NCI-H774 (cell line): Measurements from ENCODE around the gene NCK2.
"Not testable (repeated sequence)": the region's sequence is repeated elsewhere in the genome, so short reads cannot be mapped to it uniquely, and the experiment has no call there.

Experiments used
- DNase-seq: peaks from one replicate; lab custom pipeline; 2025; lab: John Stamatoyannopoulos, UW

Gene NCK2

GRCh38 chr2:105756435-105756834 is 11.7 kb downstream of the NCK2 start:
- DNase-seq, result no peak

GRCh38 chr2:105756865-105757264 is 12.2 kb downstream of the NCK2 start:
- DNase-seq, result not testable (repeated sequence)

GRCh38 chr2:105757433-105757832 is 12.7 kb downstream of the NCK2 start:
- no peak for DNase-seq

GRCh38 chr2:105760191-105760590 is 15.5 kb downstream of the NCK2 start:
- DNase-seq, result no peak

- DNase-seq, result no peak
Observed at GRCh38 chr2:105760639-105761337, 16.1 kb downstream of the NCK2 start.

- DNase-seq, result no peak
Observed at GRCh38 chr2:105761931-105762515, 17.3 kb downstream of the NCK2 start.

GRCh38 chr2:105763076-105763475 is 18.4 kb downstream of the NCK2 start:
- DNase-seq, result no peak

GRCh38 chr2:105764059-105764458 is 19.3 kb downstream of the NCK2 start:
- no peak for DNase-seq

- no peak for DNase-seq
Observed at GRCh38 chr2:105765415-105766299, 20.9 kb downstream of the NCK2 start.

GRCh38 chr2:105766300-105766866 is 21.7 kb downstream of the NCK2 start:
- DNase-seq, result no peak

- DNase-seq, result no peak
Observed at GRCh38 chr2:105768176-105768575, 23.5 kb downstream of the NCK2 start.

GRCh38 chr2:105768961-105769452 is 24.3 kb downstream of the NCK2 start:
- no peak for DNase-seq

GRCh38 chr2:105769504-105769903 is 24.8 kb downstream of the NCK2 start:
- no peak for DNase-seq

GRCh38 chr2:105770149-105770548 is 25.4 kb downstream of the NCK2 start:
- DNase-seq, result no peak

GRCh38 chr2:105771291-105771690 is 26.6 kb downstream of the NCK2 start:
- not testable (repeated sequence) for DNase-seq

- no peak for DNase-seq
Observed at GRCh38 chr2:105771836-105772235, 27.1 kb downstream of the NCK2 start.

GRCh38 chr2:105772362-105772761 is 27.6 kb downstream of the NCK2 start:
- DNase-seq, result no peak

- no peak for DNase-seq
Observed at GRCh38 chr2:105773568-105773967, 28.9 kb downstream of the NCK2 start.

GRCh38 chr2:105774781-105775337 is 30.1 kb downstream of the NCK2 start:
- no peak for DNase-seq

GRCh38 chr2:105775809-105776559 is 31.3 kb downstream of the NCK2 start:
- DNase-seq, result no peak

GRCh38 chr2:105776560-105776928 is 31.8 kb downstream of the NCK2 start:
- no peak for DNase-seq
